ENCODE measurements around the gene PALM.

The PALM gene

DNA sequence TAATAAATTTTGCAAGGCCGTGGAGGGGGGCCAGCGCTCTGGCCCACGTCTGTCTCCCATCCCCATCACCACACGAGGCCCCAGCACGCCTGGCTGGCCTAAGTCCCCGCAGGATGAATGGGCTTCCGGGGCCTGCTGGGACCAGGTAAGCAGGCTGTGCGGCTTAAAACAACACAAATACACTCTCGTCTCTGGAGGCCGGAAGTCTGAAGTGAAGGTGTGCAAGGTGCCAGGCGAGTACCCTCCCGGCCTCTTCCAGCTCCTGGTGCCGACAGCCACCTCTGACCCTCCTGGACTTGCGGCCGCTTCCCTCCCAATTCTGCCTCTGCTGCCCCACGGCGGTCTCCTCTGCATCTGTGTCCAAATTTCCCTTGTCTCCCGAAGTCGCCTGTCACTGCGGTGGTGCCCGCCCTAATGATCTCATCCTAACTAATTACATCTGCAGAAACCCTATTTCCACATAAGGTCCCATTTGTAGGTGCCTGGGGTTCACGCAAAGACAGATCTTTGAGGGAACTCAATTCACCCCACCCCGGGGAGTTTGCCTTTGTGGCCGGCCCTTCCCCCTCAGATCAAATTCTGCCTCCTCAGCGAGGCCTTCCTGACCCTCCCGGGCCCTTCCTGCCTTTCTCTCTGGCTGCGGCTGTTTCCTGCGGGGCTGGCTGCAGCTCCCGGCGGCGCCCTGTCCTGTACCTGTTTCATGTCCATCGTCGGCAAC is 80.4 kb downstream of the PALM start:
- H3K9ac ChIP-seq (ENCODE audit: low read length in 2 of 2) = no peak overlapping the region
- no peaks in the 10 kb centered on the region for H3K9me3 ChIP-seq (ENCODE audit: control insufficient read depth in 2 of 2, low read length in 2 of 2)
- H3K27me3 ChIP-seq (ENCODE audit: control insufficient read depth in 1 of 2, insufficient read depth in 2 of 2, low read length in 2 of 2) = no peaks in the 10 kb centered on the region
- no peak overlapping the region for H3K27ac ChIP-seq (ENCODE audit: low read length)
- H3K4me1 ChIP-seq (ENCODE audit: control insufficient read depth, insufficient read depth, low read length) = no peaks in the 10 kb centered on the region
- no peak overlapping the region for H3K4me3 ChIP-seq (ENCODE audit: low read length in 2 of 2)
- no peaks in the 10 kb centered on the region for H3K36me3 ChIP-seq (ENCODE audit: control insufficient read depth in 2 of 2, insufficient read depth in 2 of 2, low read length in 2 of 2)

DNA sequence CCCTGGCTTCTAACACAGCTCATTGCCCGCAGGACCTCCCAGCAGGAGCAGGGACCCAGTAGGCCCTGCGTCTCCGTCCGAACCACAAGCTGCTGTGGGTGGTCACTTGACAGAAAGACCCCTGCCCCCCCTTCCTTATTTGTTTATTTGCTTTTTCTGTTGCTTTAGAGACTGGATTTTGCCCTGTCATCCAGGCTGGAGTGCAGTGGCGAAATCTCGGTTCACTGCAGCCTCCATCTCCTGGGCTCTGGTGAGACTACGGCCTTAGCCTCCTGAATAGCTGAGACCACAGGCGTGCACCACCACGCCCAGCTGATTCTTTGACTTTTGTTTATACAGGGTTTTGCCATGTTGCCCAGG is 80.9 kb downstream of the PALM start:
- H3K9ac ChIP-seq (ENCODE audit: low read length in 2 of 2) = no peak overlapping the region
- H3K4me1 ChIP-seq (ENCODE audit: control insufficient read depth, insufficient read depth, low read length) = no peaks in the 10 kb centered on the region
- H3K27ac ChIP-seq (ENCODE audit: low read length) = no peak overlapping the region

DNA sequence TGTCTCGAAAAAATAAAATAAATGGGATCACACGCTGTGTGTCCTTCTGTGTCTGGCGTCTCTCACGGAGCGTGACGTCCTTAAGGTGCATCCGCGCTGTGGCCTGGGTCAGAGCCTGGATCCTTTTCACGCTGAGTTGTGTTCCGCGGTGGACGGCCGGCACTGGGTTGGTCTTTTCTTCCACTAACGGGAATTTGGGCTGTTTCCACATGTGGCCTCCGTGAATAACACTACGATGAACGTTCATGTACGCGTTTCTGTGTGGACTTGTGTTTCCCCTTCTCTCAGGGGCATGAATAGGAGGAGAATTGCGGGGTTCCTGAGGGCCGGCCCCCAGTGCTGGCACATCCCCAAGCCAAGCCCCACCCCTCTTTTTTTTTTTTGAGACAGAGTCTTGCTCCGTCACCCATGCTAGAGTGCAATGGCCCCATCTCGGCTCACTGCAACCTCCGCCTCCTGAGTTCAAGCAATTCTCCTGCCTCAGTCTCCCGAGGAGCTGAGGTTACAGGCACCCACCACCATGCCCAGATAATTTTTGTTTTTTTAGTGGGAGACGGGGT is 82.4 kb downstream of the PALM start:
- Histone ChIP-seq H3K4me3 (ENCODE audit: low read length in 2 of 2) (no peak overlapping the region), H3K9ac (ENCODE audit: low read length in 2 of 2) (no peak overlapping the region), H3K4me1 (ENCODE audit: control insufficient read depth, insufficient read depth, low read length) (peaks cover 8% of the 10 kb centered on the region), H3K27ac (ENCODE audit: low read length) (no peak overlapping the region), H3K27me3 (ENCODE audit: control insufficient read depth in 1 of 2, insufficient read depth in 2 of 2, low read length in 2 of 2) (no peaks in the 10 kb centered on the region), H3K36me3 (ENCODE audit: control insufficient read depth in 2 of 2, insufficient read depth in 2 of 2, low read length in 2 of 2) (no peaks in the 10 kb centered on the region), H3K9me3 (ENCODE audit: control insufficient read depth in 2 of 2, low read length in 2 of 2) (no peaks in the 10 kb centered on the region)

More for the DNA sequence above, 80.9 kb downstream of the PALM start:
- no peaks in the 10 kb centered on the region for H3K36me3 ChIP-seq (ENCODE audit: control insufficient read depth in 2 of 2, insufficient read depth in 2 of 2, low read length in 2 of 2)
- H3K9me3 ChIP-seq (ENCODE audit: control insufficient read depth in 2 of 2, low read length in 2 of 2) = no peaks in the 10 kb centered on the region
- H3K4me3 ChIP-seq (ENCODE audit: low read length in 2 of 2) = no peak overlapping the region
- no peaks in the 10 kb centered on the region for H3K27me3 ChIP-seq (ENCODE audit: control insufficient read depth in 1 of 2, insufficient read depth in 2 of 2, low read length in 2 of 2)

DNA sequence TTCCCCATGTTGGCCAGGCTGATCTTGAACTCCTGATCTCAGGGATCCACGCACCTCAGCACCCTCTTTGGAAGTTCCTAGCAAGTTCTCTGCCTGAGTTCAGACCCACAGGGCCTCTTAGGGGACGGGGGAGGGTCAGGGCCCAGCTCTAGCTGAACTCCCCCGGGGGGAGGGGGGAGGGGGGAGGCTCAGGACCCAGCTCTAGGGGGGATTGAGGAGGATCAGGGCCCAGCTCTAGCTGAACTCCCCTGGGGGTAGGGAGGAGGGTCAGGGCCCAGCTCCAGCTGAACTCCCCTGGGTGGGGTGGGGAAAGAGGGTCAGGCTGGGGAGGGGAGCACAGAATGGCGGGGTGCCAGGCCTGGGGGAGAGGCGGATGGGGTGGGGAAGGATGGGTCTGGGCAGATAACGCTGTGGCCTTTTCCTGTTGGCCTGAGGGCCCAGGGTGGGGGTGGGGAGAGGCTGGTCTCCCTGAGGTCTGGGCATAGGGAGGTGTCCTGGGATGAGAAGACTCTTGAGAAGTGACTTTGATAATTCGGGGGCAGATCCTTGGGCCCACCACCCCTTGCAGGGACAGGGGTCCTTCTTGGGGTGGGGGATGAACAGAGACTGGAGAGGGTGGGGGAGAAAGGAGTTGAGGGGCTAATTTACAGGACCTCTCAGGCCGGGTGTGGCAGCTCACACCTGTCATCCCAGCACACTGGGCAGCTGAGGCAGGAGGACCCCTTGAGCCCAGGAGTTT is 83.0 kb downstream of the PALM start:
- Histone ChIP-seq H3K27ac (ENCODE audit: low read length) (no peak overlapping the region), H3K4me3 (ENCODE audit: low read length in 2 of 2) (no peak overlapping the region), H3K4me1 (ENCODE audit: control insufficient read depth, insufficient read depth, low read length) (peaks cover 14% of the 10 kb centered on the region)

DNA sequence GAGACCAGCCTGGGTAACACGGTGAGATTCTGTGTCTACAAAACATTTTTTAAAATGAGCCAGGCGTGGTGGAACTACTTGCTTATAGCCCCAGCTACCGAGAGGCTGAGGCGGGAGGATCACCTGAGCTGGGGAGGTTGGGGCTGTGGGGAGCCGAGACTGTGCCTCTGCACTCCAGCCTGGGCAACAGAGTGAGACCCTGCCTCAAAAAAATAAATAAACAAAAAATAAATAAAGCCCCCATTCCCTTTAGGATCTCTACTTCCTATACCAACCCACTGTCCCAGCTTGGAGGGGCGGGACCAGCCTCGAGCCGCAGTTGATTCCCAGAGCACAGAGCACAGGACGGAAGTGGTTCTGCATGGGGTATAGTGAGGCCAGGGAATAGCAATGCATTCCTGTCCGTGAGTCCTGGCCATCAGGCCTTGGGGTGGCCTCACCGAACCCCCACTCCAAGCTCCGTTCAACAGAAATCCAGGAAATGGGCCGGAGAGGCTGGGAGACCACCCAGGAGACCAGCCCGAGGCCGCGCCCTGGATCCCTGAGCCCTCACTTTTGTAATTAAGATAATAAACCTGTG is 83.7 kb downstream of the PALM start:
- H3K4me3 ChIP-seq (ENCODE audit: low read length in 2 of 2) = no peak overlapping the region
- H3K36me3 ChIP-seq (ENCODE audit: control insufficient read depth in 2 of 2, insufficient read depth in 2 of 2, low read length in 2 of 2) = no peaks in the 10 kb centered on the region
- H3K9me3 ChIP-seq (ENCODE audit: control insufficient read depth in 2 of 2, low read length in 2 of 2) = no peaks in the 10 kb centered on the region
- H3K9ac ChIP-seq (ENCODE audit: low read length in 2 of 2) = no peak overlapping the region
- no peaks in the 10 kb centered on the region for H3K27me3 ChIP-seq (ENCODE audit: control insufficient read depth in 1 of 2, insufficient read depth in 2 of 2, low read length in 2 of 2)
- peaks cover 14% of the 10 kb centered on the region for H3K4me1 ChIP-seq (ENCODE audit: control insufficient read depth, insufficient read depth, low read length)
- H3K27ac ChIP-seq (ENCODE audit: low read length) = no peak overlapping the region

More for the DNA sequence above, 83.0 kb downstream of the PALM start:
- no peaks in the 10 kb centered on the region for H3K27me3 ChIP-seq (ENCODE audit: control insufficient read depth in 1 of 2, insufficient read depth in 2 of 2, low read length in 2 of 2)
- no peaks in the 10 kb centered on the region for H3K36me3 ChIP-seq (ENCODE audit: control insufficient read depth in 2 of 2, insufficient read depth in 2 of 2, low read length in 2 of 2)
- H3K9me3 ChIP-seq (ENCODE audit: control insufficient read depth in 2 of 2, low read length in 2 of 2) = no peaks in the 10 kb centered on the region
- H3K9ac ChIP-seq (ENCODE audit: low read length in 2 of 2) = no peak overlapping the region

DNA sequence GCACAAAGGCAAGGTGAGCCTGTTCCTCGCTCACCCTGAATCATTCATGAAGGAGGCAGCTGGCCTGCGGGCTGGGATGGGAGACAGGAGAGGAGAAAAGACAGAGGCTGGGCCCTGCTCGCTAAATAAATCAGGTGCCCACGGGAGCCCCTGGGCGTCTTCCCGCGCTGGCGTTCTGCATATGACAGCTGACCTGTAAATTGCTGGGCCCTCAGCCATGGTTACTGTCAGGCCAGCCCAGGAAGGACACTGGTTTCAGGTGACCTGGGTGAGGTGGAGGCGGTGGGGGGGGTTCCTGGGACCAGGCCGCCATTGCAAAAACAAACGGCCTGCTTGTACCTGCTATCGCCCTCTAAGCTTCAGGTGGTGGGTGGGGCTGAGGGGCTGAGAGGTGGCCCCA is 85.1 kb downstream of the PALM start:
- H3K27ac ChIP-seq (ENCODE audit: low read length) = no peak overlapping the region
- H3K27me3 ChIP-seq (ENCODE audit: control insufficient read depth in 1 of 2, insufficient read depth in 2 of 2, low read length in 2 of 2) = no peaks in the 10 kb centered on the region
- no peak overlapping the region for H3K9ac ChIP-seq (ENCODE audit: low read length in 2 of 2)
- no peaks in the 10 kb centered on the region for H3K9me3 ChIP-seq (ENCODE audit: control insufficient read depth in 2 of 2, low read length in 2 of 2)
- no peaks in the 10 kb centered on the region for H3K36me3 ChIP-seq (ENCODE audit: control insufficient read depth in 2 of 2, insufficient read depth in 2 of 2, low read length in 2 of 2)
- no peak overlapping the region for H3K4me3 ChIP-seq (ENCODE audit: low read length in 2 of 2)
- H3K4me1 ChIP-seq (ENCODE audit: control insufficient read depth, insufficient read depth, low read length) = peaks cover 20% of the 10 kb centered on the region

DNA sequence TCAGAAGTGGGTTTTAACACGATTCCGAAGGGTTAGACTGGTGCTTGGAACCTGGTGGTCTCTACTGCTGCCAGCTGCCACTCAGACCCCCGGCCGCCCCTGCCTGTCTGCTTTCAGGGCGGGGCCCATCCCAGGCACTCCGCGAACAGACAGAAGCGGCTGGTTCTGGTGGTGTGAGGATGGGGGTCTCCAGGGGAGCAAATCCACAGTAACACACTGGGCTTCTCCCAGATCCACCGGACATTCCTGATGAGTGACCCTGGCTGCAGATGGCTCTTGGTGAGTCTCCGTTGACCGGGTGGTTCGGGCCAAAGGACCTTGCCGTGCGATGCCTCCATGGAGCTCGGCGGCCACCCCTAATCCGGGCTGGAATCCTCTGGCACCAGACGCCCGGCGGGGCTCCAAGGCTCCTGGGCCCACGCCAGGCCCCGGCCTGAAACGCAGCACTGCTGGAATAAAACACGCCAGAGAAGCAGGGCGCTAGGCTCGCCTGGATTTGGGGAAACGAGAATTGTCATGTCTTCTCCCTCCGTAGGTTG is 86.4 kb downstream of the PALM start:
- Histone ChIP-seq H3K4me1 (ENCODE audit: control insufficient read depth, insufficient read depth, low read length) (peaks cover 32% of the 10 kb centered on the region), H3K9ac (ENCODE audit: low read length in 2 of 2) (no peak overlapping the region)

DNA sequence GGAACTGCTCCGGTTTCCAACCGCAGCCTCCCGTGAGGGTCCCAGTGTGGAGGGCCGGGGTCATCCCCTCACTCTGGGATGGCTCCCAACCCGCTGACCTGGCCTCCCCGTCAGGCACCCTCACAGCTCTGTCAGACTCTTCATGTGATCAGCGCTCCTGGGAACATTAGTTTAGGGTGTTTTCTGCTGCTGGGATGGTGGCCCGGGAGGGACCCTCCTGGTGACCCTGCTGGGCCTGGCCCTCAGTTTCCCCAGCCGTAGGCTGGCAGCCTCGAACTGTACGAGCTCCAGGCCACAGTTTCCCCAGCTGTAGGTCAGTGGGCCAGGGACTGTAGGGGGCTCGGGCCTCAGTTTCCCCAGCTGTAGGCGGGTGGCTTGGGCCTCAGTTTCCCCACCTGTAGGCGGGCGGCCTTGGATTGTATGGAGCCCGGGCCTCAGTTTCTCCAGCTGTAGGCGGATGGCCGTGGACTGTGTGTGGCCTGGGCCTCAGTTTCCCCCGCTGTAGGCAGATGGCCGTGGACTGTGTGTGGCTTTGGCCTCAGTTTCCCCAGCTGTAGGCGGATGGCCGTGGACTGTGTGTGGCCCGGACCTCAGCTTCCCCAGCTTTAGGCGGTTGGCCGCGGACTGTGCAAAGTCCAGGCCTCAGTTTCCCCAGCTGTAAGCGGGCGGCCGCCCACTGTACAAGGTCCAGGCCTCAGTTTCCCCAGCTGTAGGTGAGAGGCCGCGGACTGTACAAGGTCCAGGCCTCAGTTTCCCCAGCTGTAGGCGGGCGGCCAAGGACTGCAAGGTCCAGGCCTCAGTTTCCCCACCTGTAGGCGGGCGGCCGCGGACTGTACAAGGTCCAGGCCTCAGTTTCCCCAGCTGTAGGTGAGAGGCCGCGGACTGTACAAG is 87.2 kb downstream of the PALM start:
- Histone ChIP-seq H3K4me3 (ENCODE audit: low read length in 2 of 2) (peak overlapping the region; percentile 76 to 85), H3K27ac (ENCODE audit: low read length) (no peak overlapping the region), H3K36me3 (ENCODE audit: control insufficient read depth in 2 of 2, insufficient read depth in 2 of 2, low read length in 2 of 2) (peaks cover 0 to 2% of the 10 kb centered on the region in 2 donors), H3K27me3 (ENCODE audit: control insufficient read depth in 1 of 2, insufficient read depth in 2 of 2, low read length in 2 of 2) (no peaks in the 10 kb centered on the region), H3K9me3 (ENCODE audit: control insufficient read depth in 2 of 2, low read length in 2 of 2) (no peaks in the 10 kb centered on the region), H3K9ac (ENCODE audit: low read length in 2 of 2) (peak overlapping the region in 1 of 2 donors; percentile 86), H3K4me1 (ENCODE audit: control insufficient read depth, insufficient read depth, low read length) (peaks cover 40% of the 10 kb centered on the region)

More for the DNA sequence above, 86.4 kb downstream of the PALM start:
- no peaks in the 10 kb centered on the region for H3K36me3 ChIP-seq (ENCODE audit: control insufficient read depth in 2 of 2, insufficient read depth in 2 of 2, low read length in 2 of 2)
- H3K9me3 ChIP-seq (ENCODE audit: control insufficient read depth in 2 of 2, low read length in 2 of 2) = no peaks in the 10 kb centered on the region
- H3K27ac ChIP-seq (ENCODE audit: low read length) = no peak overlapping the region
- no peak overlapping the region for H3K4me3 ChIP-seq (ENCODE audit: low read length in 2 of 2)
- H3K27me3 ChIP-seq (ENCODE audit: control insufficient read depth in 1 of 2, insufficient read depth in 2 of 2, low read length in 2 of 2) = no peaks in the 10 kb centered on the region

DNA sequence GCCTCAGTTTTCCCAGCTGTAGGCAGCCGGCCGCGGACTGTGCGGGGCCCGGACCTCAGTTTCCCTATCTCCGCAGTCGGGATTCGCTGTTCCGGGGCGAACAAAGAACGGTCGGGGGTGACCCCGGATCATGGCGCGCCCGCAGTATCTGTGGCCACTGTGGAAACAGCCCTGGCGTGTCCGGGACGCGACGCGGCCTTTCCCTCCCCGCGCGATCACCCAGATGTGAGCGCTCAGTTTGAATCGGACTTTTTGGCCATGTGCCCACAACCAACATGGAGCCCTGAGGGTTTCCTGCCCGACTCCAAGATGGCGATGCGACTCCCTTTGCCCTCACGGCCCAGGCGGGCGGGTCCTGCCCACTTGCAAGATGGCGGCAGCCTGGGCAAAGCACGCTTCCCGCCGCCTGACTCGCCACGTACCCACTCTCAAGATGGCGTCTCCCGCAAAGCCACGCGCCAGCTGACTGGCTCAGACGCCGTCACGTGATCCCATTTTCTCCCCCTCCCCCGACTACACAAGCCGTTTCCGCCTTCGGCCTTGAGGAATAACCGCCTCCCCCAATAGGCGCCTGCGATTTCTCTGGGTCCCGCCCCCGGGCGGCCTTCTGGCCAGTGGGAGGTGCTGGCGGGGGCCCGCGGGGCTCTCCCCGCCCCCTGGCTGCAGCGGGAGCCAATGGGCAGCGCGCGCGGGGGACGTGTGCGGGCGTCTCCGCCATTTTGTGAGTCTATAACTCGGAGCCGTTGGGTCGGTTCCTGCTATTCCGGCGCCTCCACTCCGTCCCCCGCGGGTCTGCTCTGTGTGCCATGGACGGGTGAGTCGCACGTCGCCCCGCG is 88.2 kb downstream of the PALM start, which contains the start of gene PTBP1:
PTBP1 (plus strand) TSS at position 761 of the 836 bp plus-strand sequence; CDS start at position 807, 46 bp downstream.
- peak within 1 kb of the TSS; percentile 73 to 86 for H3K9ac ChIP-seq (ENCODE audit: low read length in 2 of 2)
- no peaks in the 10 kb centered on the region for H3K27me3 ChIP-seq (ENCODE audit: control insufficient read depth in 1 of 2, insufficient read depth in 2 of 2, low read length in 2 of 2)
- H3K36me3 ChIP-seq (ENCODE audit: control insufficient read depth in 2 of 2, insufficient read depth in 2 of 2, low read length in 2 of 2) = peaks cover 0 to 2% of the 10 kb centered on the region in 2 donors
- H3K27ac ChIP-seq (ENCODE audit: low read length) = peak within 1 kb of the TSS; percentile 64
- peak within 1 kb of the TSS; percentile 81 to 85 for H3K4me3 ChIP-seq (ENCODE audit: low read length in 2 of 2)
- peaks cover 49% of the 10 kb centered on the region for H3K4me1 ChIP-seq (ENCODE audit: control insufficient read depth, insufficient read depth, low read length)
- no peaks in the 10 kb centered on the region for H3K9me3 ChIP-seq (ENCODE audit: control insufficient read depth in 2 of 2, low read length in 2 of 2)
